Transverse colon (tissue), 4 donors: ENCODE results near the gene C1orf210.

ENCODE experiments used
- EP300 ChIP-seq: sonication (generic); formaldehyde crosslinking; IDR thresholded peaks from one replicate; pipeline ENCODE4 v1.6.1; 2017; ENCODE audit warnings: antibody characterized with exemption, low read depth
- POLR2A ChIP-seq: fragments of 450-650 bp; IDR thresholded peaks from one replicate; pipeline ENCODE4 v1.6.1; 2016; ENCODE audit warnings: antibody characterized with exemption, mild to moderate bottlenecking, moderate library complexity
- POLR2AphosphoS5 ChIP-seq, 3 donors: sonication (generic); formaldehyde crosslinking; IDR thresholded peaks; one replicate each; pipeline ENCODE4 v1.6.1; 2016; ENCODE audit warnings: antibody characterized with exemption in 3 of 3
- TF ChIP-seq, protein P1 (sequence below), 5 experiments: fragments of 200-600 bp in 3 of 5; fragments of 450-650 bp in 2 of 5; sonication (generic) in 3 of 5; IDR thresholded peaks; 1 replicate in 2 of 5; 2 replicates in 3 of 5; pipeline ENCODE4 v1.5.1; 2016 to 2017; ENCODE audit warnings: antibody characterized with exemption in 5 of 5, inconsistent platforms in 3 of 5, mild to moderate bottlenecking in 2 of 5, moderate library complexity in 1 of 5

DNA sequence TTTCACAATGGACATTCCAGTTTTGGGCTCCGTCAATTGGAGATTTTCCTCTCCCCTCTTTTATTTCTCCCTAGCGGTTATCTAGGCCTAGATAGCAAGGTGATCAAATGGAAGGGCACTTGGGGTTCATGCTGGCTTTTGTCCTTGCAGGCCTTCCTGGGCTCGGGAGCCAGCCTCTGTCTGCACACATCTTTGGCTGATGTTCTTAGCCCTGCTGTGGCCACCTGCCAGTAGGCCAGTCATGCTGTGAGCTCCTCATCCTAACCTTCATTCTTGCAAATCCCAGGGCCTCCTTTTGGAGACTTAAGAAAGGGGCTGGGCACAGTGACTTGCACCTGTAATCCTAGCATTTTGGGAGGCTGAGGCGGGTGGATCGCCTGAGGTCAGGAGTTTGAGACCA lies 28.9 kb upstream of the C1orf210 start:
- TF ChIP-seq POLR2A = no peak
- TF ChIP-seq, protein P1, sequence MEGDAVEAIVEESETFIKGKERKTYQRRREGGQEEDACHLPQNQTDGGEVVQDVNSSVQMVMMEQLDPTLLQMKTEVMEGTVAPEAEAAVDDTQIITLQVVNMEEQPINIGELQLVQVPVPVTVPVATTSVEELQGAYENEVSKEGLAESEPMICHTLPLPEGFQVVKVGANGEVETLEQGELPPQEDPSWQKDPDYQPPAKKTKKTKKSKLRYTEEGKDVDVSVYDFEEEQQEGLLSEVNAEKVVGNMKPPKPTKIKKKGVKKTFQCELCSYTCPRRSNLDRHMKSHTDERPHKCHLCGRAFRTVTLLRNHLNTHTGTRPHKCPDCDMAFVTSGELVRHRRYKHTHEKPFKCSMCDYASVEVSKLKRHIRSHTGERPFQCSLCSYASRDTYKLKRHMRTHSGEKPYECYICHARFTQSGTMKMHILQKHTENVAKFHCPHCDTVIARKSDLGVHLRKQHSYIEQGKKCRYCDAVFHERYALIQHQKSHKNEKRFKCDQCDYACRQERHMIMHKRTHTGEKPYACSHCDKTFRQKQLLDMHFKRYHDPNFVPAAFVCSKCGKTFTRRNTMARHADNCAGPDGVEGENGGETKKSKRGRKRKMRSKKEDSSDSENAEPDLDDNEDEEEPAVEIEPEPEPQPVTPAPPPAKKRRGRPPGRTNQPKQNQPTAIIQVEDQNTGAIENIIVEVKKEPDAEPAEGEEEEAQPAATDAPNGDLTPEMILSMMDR (IDR thresholded peaks at IDR 0.05) = no peak
- TF ChIP-seq POLR2AphosphoS5 (IDR thresholded peaks at IDR 0.05) = no peak
- no peak for TF ChIP-seq EP300
